MM.1S (cell line): ENCODE data around the gene RASSF4.

Source experiments
- DNase-seq: peaks from one replicate; pipeline ENCODE4 v3.0.0-alpha.2; 2015
- H2AFZ ChIP-seq: fragments of 300-600 bp; sonication (generic); 2 replicates; pipeline ENCODE4 v1.6.0; 2016; ENCODE audit warnings: antibody characterized with exemption, low read length
- H3F3A ChIP-seq: fragments of 300-600 bp; sonication (generic); 2 replicates; pipeline ENCODE4 v1.6.1; 2016; ENCODE audit warnings: mild to moderate bottlenecking, antibody characterized with exemption, low read length, moderate library complexity, mixed read lengths; ENCODE audit not compliant: insufficient read depth
- H3K27ac ChIP-seq: fragments of 300-600 bp; sonication (generic); 2 replicates; pipeline ENCODE4 v1.5.1; 2016; ENCODE audit warnings: mild to moderate bottlenecking, low read length
- H3K27me3 ChIP-seq: fragments of 300-600 bp; sonication (generic); replicated peaks from 2 replicates; pipeline ENCODE4 v1.6.0; 2016; ENCODE audit warnings: low read length; ENCODE audit not compliant: insufficient read depth
- H3K36me3 ChIP-seq: fragments of 300-600 bp; sonication (generic); replicated peaks from 2 replicates; pipeline ENCODE4 v1.6.1; 2016; ENCODE audit warnings: mild to moderate bottlenecking, low read length, mixed read lengths; ENCODE audit not compliant: insufficient read depth
- H3K4me1 ChIP-seq: fragments of 300-600 bp; sonication (generic); 2 replicates; pipeline ENCODE4 v1.6.1; 2016; ENCODE audit warnings: low read length, mixed read lengths
- H3K4me2 ChIP-seq: fragments of 300-600 bp; sonication (generic); 2 replicates; pipeline ENCODE4 v1.6.0; 2016; ENCODE audit warnings: low read depth, low read length
- H3K4me3 ChIP-seq: fragments of 300-600 bp; sonication (generic); 2 replicates; pipeline ENCODE4 v1.5.1; 2016; ENCODE audit warnings: low read length, mixed read lengths
- H3K79me2 ChIP-seq: fragments of 300-600 bp; sonication (generic); 2 replicates; pipeline ENCODE4 v1.6.1; 2016; ENCODE audit warnings: mixed run types, low read length, mixed read lengths
- H3K9ac ChIP-seq: fragments of 300-600 bp; sonication (generic); 2 replicates; pipeline ENCODE4 v1.6.1; 2016; ENCODE audit warnings: low read length, mixed read lengths
- H3K9me2 ChIP-seq: fragments of 300-600 bp; sonication (generic); replicated peaks from 2 replicates; pipeline ENCODE4 v1.6.1; 2016; ENCODE audit warnings: mild to moderate bottlenecking, low read length, mixed read lengths; ENCODE audit not compliant: insufficient read depth
- H3K9me3 ChIP-seq: fragments of 300-600 bp; sonication (generic); replicated peaks from 2 replicates; pipeline ENCODE4 v1.6.1; 2016; ENCODE audit warnings: mild to moderate bottlenecking, low read length, mixed read lengths; ENCODE audit not compliant: insufficient read depth
- H4K20me1 ChIP-seq: fragments of 300-600 bp; sonication (generic); 2 replicates; pipeline ENCODE4 v1.6.1; 2016; ENCODE audit warnings: mild to moderate bottlenecking, low read length, moderate library complexity, mixed read lengths; ENCODE audit not compliant: insufficient read depth
- CTCF ChIP-seq: fragments of 300-600 bp; sonication (generic); IDR thresholded peaks from 2 replicates; pipeline ENCODE4 v1.5.1; 2016; ENCODE audit warnings: antibody characterized with exemption, low read length, mixed read lengths
- EZH2 ChIP-seq: fragments of 300-600 bp; sonication (generic); optimal IDR thresholded peaks from 2 replicates; pipeline ENCODE3; 2017; ENCODE audit warnings: low read depth, mild to moderate bottlenecking, antibody characterized with exemption, low read length, mixed read lengths
- EZH2phosphoT487 ChIP-seq: fragments of 300-600 bp; sonication (generic); IDR thresholded peaks from 2 replicates; pipeline ENCODE4 v1.6.1; 2018; ENCODE audit warnings: antibody characterized with exemption, low read length

Gene RASSF4

GRCh38 chr10:44948642-44949041, 11.0 kb upstream of the RASSF4 start:
- H3F3A ChIP-seq, result peaks cover 9% of the 10 kb centered on the region
- no peaks in the 10 kb centered on the region for H3K79me2 ChIP-seq
- H3K4me2 ChIP-seq, result no peak overlapping the region
- H3K27me3 ChIP-seq, result no peaks in the 10 kb centered on the region
- no peaks in the 10 kb centered on the region for H3K36me3 ChIP-seq
- H3K9me3 ChIP-seq, result no peaks in the 10 kb centered on the region
- H3K9ac ChIP-seq, result no peak overlapping the region
- H3K4me1 ChIP-seq, result 0 out of 2 replicates have a peak, but pooled peaks cover 5% of the 10 kb centered on the region
- no peak overlapping the region for H3K27ac ChIP-seq
- H3K9me2 ChIP-seq, result no peaks in the 10 kb centered on the region
- H2AFZ ChIP-seq, result no peak overlapping the region
- no peak for TF ChIP-seq CTCF
- TF ChIP-seq EZH2, result no peak
- TF ChIP-seq EZH2phosphoT487, result no peak
- no peak for DNase-seq
- H3K4me3 ChIP-seq, result no peak overlapping the region
- H4K20me1 ChIP-seq, result no peaks in the 10 kb centered on the region

GRCh38 chr10:44949127-44949802, 10.3 kb upstream of the RASSF4 start:
- Histone ChIP-seq H3K36me3 (no peaks in the 10 kb centered on the region), H2AFZ (no peak overlapping the region), H3K4me3 (no peak overlapping the region), H3K79me2 (no peaks in the 10 kb centered on the region), H3K9ac (no peak overlapping the region), H3K9me2 (no peaks in the 10 kb centered on the region), H4K20me1 (no peaks in the 10 kb centered on the region), H3F3A (peaks cover 5% of the 10 kb centered on the region), H3K27me3 (no peaks in the 10 kb centered on the region), H3K27ac (no peak overlapping the region), H3K4me1 (0 out of 2 replicates have a peak, but pooled peaks cover 3% of the 10 kb centered on the region), H3K4me2 (no peak overlapping the region), H3K9me3 (no peaks in the 10 kb centered on the region)
- TF ChIP-seq EZH2 (no peak), EZH2phosphoT487 (no peak), CTCF (no peak)
- no peak for DNase-seq

- H3K4me1 ChIP-seq, result no peaks in the 10 kb centered on the region
- no peaks in the 10 kb centered on the region for H3K9me3 ChIP-seq
- H3K27ac ChIP-seq, result no peak overlapping the region
- H3K9me2 ChIP-seq, result no peaks in the 10 kb centered on the region
- H3K79me2 ChIP-seq, result no peaks in the 10 kb centered on the region
- no peaks in the 10 kb centered on the region; the same call in 1 of the 2 replicates for H3F3A ChIP-seq
- no peak overlapping the region for H3K9ac ChIP-seq
- no peaks in the 10 kb centered on the region for H3K27me3 ChIP-seq
- no peak for DNase-seq
- TF ChIP-seq CTCF (no peak), EZH2phosphoT487 (no peak), EZH2 (no peak)
- no peak overlapping the region for H3K4me3 ChIP-seq
- H4K20me1 ChIP-seq, result no peaks in the 10 kb centered on the region
- H3K36me3 ChIP-seq, result no peaks in the 10 kb centered on the region
- no peak overlapping the region for H2AFZ ChIP-seq
- H3K4me2 ChIP-seq, result no peak overlapping the region
Measured at GRCh38 chr10:44949915-44950314, 9.7 kb upstream of the RASSF4 start.
